ENCODE measurements around the gene LKAAEAR1. TPM values are rescaled to one million over a fixed set of nuclear protein-coding genes. Genes with fewer than 3 reads are reported as not detected.

Gene LKAAEAR1
- total and polyA plus RNA-seq, 2 of the 13 experiments (the other 11 are each of a cell fraction or from before 2014, with no cell fraction given) = not detected

DNA sequence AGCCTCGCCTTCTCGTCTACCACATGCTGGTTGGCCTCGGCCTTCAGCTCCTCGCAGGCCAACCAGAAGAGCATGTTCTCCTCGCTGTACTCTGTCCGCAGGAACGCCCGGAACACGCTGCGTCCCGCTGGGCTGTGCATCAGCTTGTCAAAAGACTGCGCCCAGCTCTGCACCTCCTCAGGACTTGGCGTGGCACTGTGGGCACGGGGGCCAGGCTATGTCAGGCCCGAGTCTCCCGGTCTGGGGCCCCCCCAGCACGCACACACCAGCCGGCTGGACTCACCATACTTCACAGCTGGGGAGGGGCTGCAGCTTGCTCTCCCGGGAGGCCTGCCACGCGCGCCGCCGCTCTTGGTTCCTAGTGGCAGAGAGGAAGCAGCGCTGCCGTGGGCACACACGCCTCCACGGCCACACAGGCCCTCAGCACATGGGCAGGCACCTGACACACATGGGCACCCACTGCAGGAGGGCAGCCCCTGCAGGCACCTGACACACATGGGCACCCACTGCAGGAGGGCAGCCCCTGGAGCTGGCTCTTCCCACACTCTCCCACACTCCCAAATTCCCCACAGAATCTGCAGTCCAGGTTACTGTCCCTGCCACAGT, 9.9 kb downstream of the LKAAEAR1 start:
- ATAC-seq = no peak
- H4K20me1 ChIP-seq (ENCODE audit: insufficient read depth, low read length) = no peaks in the 10 kb centered on the region
- intact Hi-C loops (cut with micrococcal nuclease; ENCODE audit: unreplicated experiment) (no loop called here), in situ Hi-C loops (cut with HindIII; ENCODE audit: extremely low pct_ligation_motif_present, low pct_unique_long_range_greater_than_20kb) (no loop called here)
- peaks cover 23% of the 10 kb centered on the region for H3K4me1 ChIP-seq (ENCODE audit: insufficient read depth, low read length)
- H2AFZ ChIP-seq (ENCODE audit: low read length) = no peak overlapping the region
- POLR2A ChIA-PET = interaction anchor here (1.0 kb wide), 1 partner anchor 9 kb away, joined by 3 read pairs; no protein-coding TSS in a partner anchor
- H3K79me2 ChIP-seq (ENCODE audit: insufficient read depth, low read length) = no peaks in the 10 kb centered on the region
- no peak for FAIRE-seq
- BruUV-seq (replicated peaks) = no TSS peak
- H3K36me3 ChIP-seq (replicated peaks in 1 of 2; ENCODE audit: control insufficient read depth in 1 of 2, insufficient read depth in 2 of 2, low read length in 2 of 2) = no peaks in the 10 kb centered on the region
- H3K27me3 ChIP-seq (ENCODE audit: control insufficient read depth in 1 of 2, insufficient read depth in 2 of 2, low read length in 2 of 2) = no peaks in the 10 kb centered on the region
- H3K9ac ChIP-seq (ENCODE audit: insufficient read depth, low read depth, low read length) = no peak overlapping the region
- no peak overlapping the region for H3K4me3 ChIP-seq (replicated peaks in 1 of 3; ENCODE audit: insufficient read depth in 1 of 3, low read depth in 2 of 3, low read length in 3 of 3)
- no peaks in the 10 kb centered on the region for H3K9me3 ChIP-seq (ENCODE audit: low read length)
- 89% methylated on average over 28 of the region's 28 CpGs for WGBS (ENCODE audit: low lambda C conversion rate)
- H3K27ac ChIP-seq (ENCODE audit: extremely low read length, insufficient read depth, low read length) = no peak overlapping the region
- H3K4me2 ChIP-seq (ENCODE audit: low read depth, low read length) = no peak overlapping the region
- DNase-seq (ENCODE audit: low spot score) = no peak
- TF ChIP-seq GLI4 (CRISPR knock-in tag; IDR thresholded peaks at IDR 0.05; ENCODE audit: borderline replicate concordance) (no peak), SKI (IDR thresholded peaks at IDR 0.05; ENCODE audit: partially characterized antibody) (no peak), AGO2 (optimal IDR thresholded peaks at IDR 0.05; ENCODE audit: low read depth, low read length) (peak; percentile 6), SALL1 (CRISPR knock-in tag; IDR thresholded peaks at IDR 0.05) (0 out of 2 replicates have a peak, but pooled peaks have one; percentile 11), DNMT1 (CRISPR knock-in tag; IDR thresholded peaks at IDR 0.05) (peak; percentile 79), MNT (IDR thresholded peaks at IDR 0.05) (peak; percentile 96), EED (CRISPR knock-in tag; IDR thresholded peaks at IDR 0.05) (0 out of 2 replicates have a peak, but pooled peaks have one; percentile 50), KDM4B (CRISPR knock-in tag; IDR thresholded peaks at IDR 0.05) (no peak), HNRNPLL (IDR thresholded peaks at IDR 0.05; ENCODE audit: low read depth, low read length, poor library complexity, severe bottlenecking) (peak; percentile 38)
- CTCF ChIA-PET (ENCODE audit: low intra/inter-chr PET ratio, low total read pairs) = no interaction called here

Measured in HepG2 (cell line).